Measurements from ENCODE around the gene USP38.
"Not testable (repeated sequence)": the region's sequence is repeated elsewhere in the genome, so short reads cannot be mapped to it uniquely, and the experiment has no call there.

Gene USP38

GRCh38 chr4:143225167-143225566 lies 40.5 kb downstream of the USP38 start:
- DNase-seq (ENCODE audit: low spot score in 2 of 2) (no peak), ATAC-seq (replicated peaks; ENCODE audit: extremely low read depth, poor library complexity, severe bottlenecking) (no peak)
- H3K27me3 Mint-ChIP-seq = no peaks in the 10 kb centered on the region
- no peak overlapping the region for H3K27ac Mint-ChIP-seq (ENCODE audit: low read depth)
- peaks cover 15% of the 10 kb centered on the region for H3K36me3 Mint-ChIP-seq (ENCODE audit: insufficient read depth)
- no peaks in the 10 kb centered on the region for H3K4me1 Mint-ChIP-seq
- H3K4me3 Mint-ChIP-seq = no peak overlapping the region
- no peaks in the 10 kb centered on the region for H3K9me3 Mint-ChIP-seq

- Mint-ChIP-seq H3K4me3 (no peak overlapping the region), H3K4me1 (no peaks in the 10 kb centered on the region), H3K9me3 (no peaks in the 10 kb centered on the region), H3K27ac (ENCODE audit: low read depth) (no peak overlapping the region), H3K27me3 (no peaks in the 10 kb centered on the region), H3K36me3 (ENCODE audit: insufficient read depth) (peaks cover 2% of the 10 kb centered on the region)
- DNase-seq (ENCODE audit: low spot score in 2 of 2) (no peak), ATAC-seq (replicated peaks; ENCODE audit: extremely low read depth, poor library complexity, severe bottlenecking) (no peak)
Measured at GRCh38 chr4:143230683-143231082, 46.0 kb downstream of the USP38 start.

GRCh38 chr4:143232277-143232676 lies 47.6 kb downstream of the USP38 start:
- no peak overlapping the region for H3K27ac Mint-ChIP-seq (ENCODE audit: low read depth)
- H3K4me3 Mint-ChIP-seq = no peak overlapping the region
- no peaks in the 10 kb centered on the region for H3K4me1 Mint-ChIP-seq
- no peak for DNase-seq (ENCODE audit: low spot score in 2 of 2)
- ATAC-seq (replicated peaks; ENCODE audit: extremely low read depth, poor library complexity, severe bottlenecking) = no peak
- H3K27me3 Mint-ChIP-seq = no peaks in the 10 kb centered on the region
- H3K9me3 Mint-ChIP-seq = no peaks in the 10 kb centered on the region
- H3K36me3 Mint-ChIP-seq (ENCODE audit: insufficient read depth) = peaks cover 2% of the 10 kb centered on the region

- DNase-seq (ENCODE audit: low spot score in 2 of 2) = no peak
Measured at GRCh38 chr4:143234153-143234552, 49.4 kb downstream of the USP38 start.

GRCh38 chr4:143237195-143237594 lies 52.5 kb downstream of the USP38 start:
- ATAC-seq (replicated peaks; ENCODE audit: extremely low read depth, poor library complexity, severe bottlenecking); H3K4me3 Mint-ChIP-seq; DNase-seq (ENCODE audit: low spot score in 2 of 2); H3K27ac Mint-ChIP-seq (ENCODE audit: low read depth); H3K36me3 Mint-ChIP-seq (ENCODE audit: insufficient read depth); H3K27me3 Mint-ChIP-seq; H3K4me1 Mint-ChIP-seq; H3K9me3 Mint-ChIP-seq: not testable (repeated sequence)

More at GRCh38 chr4:143234153-143234552, 49.4 kb downstream of the USP38 start:
- Mint-ChIP-seq H3K27ac (ENCODE audit: low read depth) (no peak overlapping the region), H3K4me1 (no peaks in the 10 kb centered on the region), H3K9me3 (no peaks in the 10 kb centered on the region), H3K27me3 (no peaks in the 10 kb centered on the region), H3K36me3 (ENCODE audit: insufficient read depth) (no peaks in the 10 kb centered on the region), H3K4me3 (no peak overlapping the region)
- ATAC-seq (replicated peaks; ENCODE audit: extremely low read depth, poor library complexity, severe bottlenecking) = no peak

GRCh38 chr4:143240939-143241679 lies 56.4 kb downstream of the USP38 start:
- Mint-ChIP-seq H3K27me3 (peaks cover 17% of the 10 kb centered on the region), H3K9me3 (no peaks in the 10 kb centered on the region), H3K4me1 (no peaks in the 10 kb centered on the region), H3K36me3 (ENCODE audit: insufficient read depth) (no peaks in the 10 kb centered on the region), H3K27ac (ENCODE audit: low read depth) (no peak overlapping the region), H3K4me3 (no peak overlapping the region)
- ATAC-seq (replicated peaks; ENCODE audit: extremely low read depth, poor library complexity, severe bottlenecking) (no peak), DNase-seq (ENCODE audit: low spot score in 2 of 2) (no peak)

- DNase-seq (ENCODE audit: low spot score in 2 of 2) (no peak), ATAC-seq (replicated peaks; ENCODE audit: extremely low read depth, poor library complexity, severe bottlenecking) (no peak)
- Mint-ChIP-seq H3K27me3 (peaks cover 25% of the 10 kb centered on the region), H3K27ac (ENCODE audit: low read depth) (no peak overlapping the region), H3K4me3 (no peak overlapping the region), H3K4me1 (no peaks in the 10 kb centered on the region), H3K36me3 (ENCODE audit: insufficient read depth) (no peaks in the 10 kb centered on the region), H3K9me3 (no peaks in the 10 kb centered on the region)
Measured at GRCh38 chr4:143241892-143242291, 57.2 kb downstream of the USP38 start.

- DNase-seq (ENCODE audit: low spot score in 2 of 2) = no peak
- Mint-ChIP-seq H3K27ac (ENCODE audit: low read depth) (no peak overlapping the region), H3K4me3 (no peak overlapping the region), H3K4me1 (no peaks in the 10 kb centered on the region), H3K27me3 (peaks cover 36% of the 10 kb centered on the region), H3K9me3 (no peaks in the 10 kb centered on the region), H3K36me3 (ENCODE audit: insufficient read depth) (no peaks in the 10 kb centered on the region)
- no peak for ATAC-seq (replicated peaks; ENCODE audit: extremely low read depth, poor library complexity, severe bottlenecking)
Measured at GRCh38 chr4:143243041-143243440, 58.3 kb downstream of the USP38 start.

GRCh38 chr4:143246977-143247376 lies 62.3 kb downstream of the USP38 start:
- Mint-ChIP-seq H3K27ac (ENCODE audit: low read depth) (no peak overlapping the region), H3K36me3 (ENCODE audit: insufficient read depth) (no peaks in the 10 kb centered on the region), H3K27me3 (peaks cover 48% of the 10 kb centered on the region), H3K4me3 (no peak overlapping the region), H3K4me1 (no peaks in the 10 kb centered on the region), H3K9me3 (no peaks in the 10 kb centered on the region)
- DNase-seq (ENCODE audit: low spot score in 2 of 2) = no peak
- ATAC-seq (replicated peaks; ENCODE audit: extremely low read depth, poor library complexity, severe bottlenecking) = no peak

GRCh38 chr4:143247866-143248265 lies 63.1 kb downstream of the USP38 start:
- Mint-ChIP-seq H3K27ac (ENCODE audit: low read depth) (no peak overlapping the region), H3K4me3 (no peak overlapping the region), H3K9me3 (no peaks in the 10 kb centered on the region), H3K27me3 (peaks cover 48% of the 10 kb centered on the region), H3K4me1 (no peaks in the 10 kb centered on the region), H3K36me3 (ENCODE audit: insufficient read depth) (no peaks in the 10 kb centered on the region)
- ATAC-seq (replicated peaks; ENCODE audit: extremely low read depth, poor library complexity, severe bottlenecking) = no peak
- DNase-seq (ENCODE audit: low spot score in 2 of 2) = no peak

- Mint-ChIP-seq H3K36me3 (ENCODE audit: insufficient read depth) (no peaks in the 10 kb centered on the region), H3K9me3 (no peaks in the 10 kb centered on the region), H3K27ac (ENCODE audit: low read depth) (no peak overlapping the region), H3K4me3 (no peak overlapping the region), H3K4me1 (no peaks in the 10 kb centered on the region), H3K27me3 (peaks cover 49% of the 10 kb centered on the region)
- ATAC-seq (replicated peaks; ENCODE audit: extremely low read depth, poor library complexity, severe bottlenecking) (no peak), DNase-seq (ENCODE audit: low spot score in 2 of 2) (no peak)
Measured at GRCh38 chr4:143248827-143249226, 64.1 kb downstream of the USP38 start.

- Mint-ChIP-seq H3K36me3 (ENCODE audit: insufficient read depth) (no peaks in the 10 kb centered on the region), H3K4me1 (no peaks in the 10 kb centered on the region), H3K27me3 (peaks cover 54% of the 10 kb centered on the region), H3K27ac (ENCODE audit: low read depth) (no peak overlapping the region), H3K4me3 (no peak overlapping the region), H3K9me3 (no peaks in the 10 kb centered on the region)
- ATAC-seq (replicated peaks; ENCODE audit: extremely low read depth, poor library complexity, severe bottlenecking) = no peak
- DNase-seq (ENCODE audit: low spot score in 2 of 2) = no peak
Measured at GRCh38 chr4:143250617-143251016, 65.9 kb downstream of the USP38 start.

GRCh38 chr4:143251348-143251747 lies 66.6 kb downstream of the USP38 start:
- no peak overlapping the region for H3K27ac Mint-ChIP-seq (ENCODE audit: low read depth)
- H3K4me3 Mint-ChIP-seq = no peak overlapping the region
- H3K27me3 Mint-ChIP-seq = peaks cover 51% of the 10 kb centered on the region
- no peaks in the 10 kb centered on the region for H3K9me3 Mint-ChIP-seq
- H3K36me3 Mint-ChIP-seq (ENCODE audit: insufficient read depth) = no peaks in the 10 kb centered on the region
- H3K4me1 Mint-ChIP-seq = no peaks in the 10 kb centered on the region
- DNase-seq (ENCODE audit: low spot score in 2 of 2) = no peak
- ATAC-seq (replicated peaks; ENCODE audit: extremely low read depth, poor library complexity, severe bottlenecking) = no peak
